HG02759 (cell line): ENCODE results near the gene TMED10.
"Not testable (repeated sequence)": the region's sequence is repeated elsewhere in the genome, so short reads cannot be mapped to it uniquely, and the experiment has no call there.

Source experiments
- ATAC-seq: cut with Tn5 transposase; IDR thresholded peaks from one replicate; pipeline ENCODE4 v1.9.1; 2021; ENCODE audit warnings: mild to moderate bottlenecking, moderate library complexity; ENCODE audit not compliant: unreplicated experiment

Gene TMED10

DNA sequence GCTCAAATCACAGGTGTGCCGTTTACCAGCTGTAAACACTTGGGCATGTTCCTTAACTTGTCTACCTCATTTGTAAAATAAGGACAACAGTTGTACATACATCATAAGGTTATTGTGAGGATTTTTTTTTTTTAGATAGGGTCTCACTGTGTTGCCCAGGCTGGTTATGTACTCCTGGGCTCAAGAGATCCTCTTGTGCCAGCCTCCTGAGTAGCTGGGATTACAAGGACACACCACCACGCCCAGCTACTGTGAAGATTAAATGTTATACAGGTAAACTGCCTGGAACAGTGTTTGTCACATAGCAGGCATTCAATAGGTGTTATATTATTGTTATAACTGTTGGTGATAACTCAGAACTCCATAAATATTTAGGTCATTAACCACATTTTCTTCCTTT lies 12.7 kb downstream of the TMED10 start:
- no peak for ATAC-seq

DNA sequence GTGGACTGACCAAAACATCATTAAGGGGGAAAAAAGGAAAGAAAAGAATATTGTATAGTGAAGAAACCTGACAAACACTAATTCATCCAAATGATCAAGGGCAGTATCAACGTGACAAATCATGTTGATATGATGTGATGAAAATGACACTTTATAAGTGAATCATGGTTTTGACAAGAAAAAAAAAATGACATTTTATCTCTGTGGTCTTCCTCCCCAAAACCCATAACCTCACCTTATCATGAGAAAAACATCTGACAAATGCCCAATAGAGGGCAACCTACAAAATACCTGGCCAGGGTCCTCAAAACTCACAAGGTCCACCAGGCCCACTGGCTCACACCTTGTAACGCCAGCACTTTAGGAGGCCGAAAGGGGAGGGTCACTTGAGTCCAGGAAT lies 13.8 kb downstream of the TMED10 start:
- ATAC-seq = no peak

DNA sequence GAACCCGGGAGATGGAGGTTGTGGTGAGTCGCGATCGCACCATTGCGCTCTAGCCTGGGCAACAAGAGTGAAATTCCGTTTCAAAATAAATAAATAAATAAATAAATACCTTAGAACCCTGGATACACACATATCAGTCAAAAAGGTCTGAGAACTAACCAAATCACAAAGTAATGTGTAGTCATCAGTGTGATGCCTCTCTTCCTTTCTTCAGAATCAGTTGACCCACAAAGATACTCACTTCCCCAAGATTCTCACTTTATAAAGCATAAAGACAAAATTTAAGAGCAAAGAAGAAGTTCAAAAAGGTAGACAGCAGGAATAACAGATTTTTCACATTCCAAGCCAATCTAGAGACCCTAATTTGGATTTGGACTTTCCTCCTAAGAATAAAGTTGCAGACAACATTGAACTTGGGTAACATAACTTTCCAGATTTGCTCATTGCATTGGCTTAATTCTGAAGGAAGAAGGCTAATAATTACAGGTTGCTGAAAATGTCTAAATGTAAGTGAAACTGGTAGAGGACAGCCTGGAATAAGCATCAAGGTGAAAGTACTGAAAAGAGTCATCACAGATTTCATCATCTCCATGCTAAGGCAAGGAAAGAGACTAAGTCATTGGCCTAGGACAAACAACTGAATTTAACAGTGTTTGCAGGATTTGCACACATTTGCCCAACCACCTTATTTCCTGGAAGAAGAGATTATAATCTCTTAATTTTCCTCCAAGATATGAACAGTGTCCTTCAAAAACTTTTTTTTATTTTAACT lies 17.4 kb downstream of the TMED10 start:
- ATAC-seq = no peak

DNA sequence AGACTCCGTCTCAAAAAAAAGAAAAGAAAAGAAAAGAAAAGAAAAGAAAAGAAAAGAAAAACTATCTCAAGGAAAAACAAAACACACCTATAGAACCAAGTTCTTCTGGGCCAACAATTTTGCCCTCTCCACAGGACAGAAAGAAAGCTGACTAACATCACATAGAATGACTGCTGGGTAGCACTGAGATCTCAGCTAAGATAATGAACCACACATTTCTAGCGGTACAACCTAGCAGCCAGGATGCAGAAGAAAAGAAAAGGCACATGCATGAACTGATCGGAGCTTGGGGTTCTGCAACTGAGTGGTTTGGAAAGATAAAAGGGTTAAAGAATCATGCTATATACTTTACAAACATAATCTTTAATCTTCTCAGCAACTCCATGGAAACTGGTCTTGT lies 19.5 kb downstream of the TMED10 start:
- ATAC-seq = no peak

DNA sequence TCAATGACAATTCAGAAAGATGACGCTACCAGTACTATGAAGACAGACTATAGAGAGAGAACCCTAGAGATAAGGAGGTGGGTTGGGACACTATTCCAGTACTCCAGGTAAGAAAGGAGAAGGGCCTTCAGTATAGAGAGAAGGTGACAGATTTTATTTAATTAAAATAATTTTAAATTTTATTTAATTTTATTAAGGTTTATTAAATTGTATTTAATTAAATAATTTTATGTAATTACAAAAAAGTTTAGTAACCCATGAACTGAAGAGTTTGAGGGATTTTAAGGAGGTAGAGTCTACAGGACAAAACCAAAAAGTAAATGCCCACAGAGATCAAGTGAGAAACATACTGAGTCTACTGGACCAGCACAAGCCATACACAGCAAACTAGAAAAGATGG lies 20.3 kb downstream of the TMED10 start:
- ATAC-seq = no peak

DNA sequence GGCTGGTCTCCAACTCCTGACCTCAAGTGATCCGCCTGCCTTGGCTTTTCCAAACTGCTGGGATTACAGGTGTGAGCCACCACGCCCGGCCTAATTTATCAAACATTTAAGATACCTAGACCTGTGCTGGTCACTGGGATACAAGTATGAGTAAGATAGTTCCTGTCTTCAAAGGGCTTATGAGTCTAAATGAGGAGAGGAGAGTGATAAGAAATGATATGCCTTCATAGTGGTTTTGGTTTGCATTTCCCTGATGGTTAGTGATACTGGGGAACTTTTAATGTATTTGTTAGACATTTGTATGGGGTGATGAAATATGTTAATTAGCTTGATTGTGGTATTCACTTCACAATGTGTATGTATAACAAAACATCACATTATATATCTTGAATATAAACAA lies 21.2 kb downstream of the TMED10 start:
- ATAC-seq = no peak

DNA sequence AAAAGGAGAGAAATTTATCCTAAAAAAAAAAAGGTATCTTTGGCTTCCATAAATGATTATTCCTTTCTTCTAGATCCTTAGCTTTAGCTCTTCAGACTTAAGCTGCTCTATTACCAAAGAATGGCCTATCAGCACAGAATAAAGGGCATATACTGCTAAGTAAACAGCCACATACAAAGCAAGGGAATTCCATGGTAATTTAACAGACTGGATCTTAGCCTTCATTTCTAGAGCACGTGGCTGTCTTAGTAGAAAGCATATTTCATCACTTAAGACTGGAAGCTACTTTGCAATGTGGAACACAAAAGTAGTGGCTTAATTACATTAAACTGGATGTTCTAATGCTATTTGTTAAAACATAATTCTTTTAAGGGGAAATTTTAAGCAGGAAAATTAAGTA lies 23.1 kb downstream of the TMED10 start:
- ATAC-seq = no peak

DNA sequence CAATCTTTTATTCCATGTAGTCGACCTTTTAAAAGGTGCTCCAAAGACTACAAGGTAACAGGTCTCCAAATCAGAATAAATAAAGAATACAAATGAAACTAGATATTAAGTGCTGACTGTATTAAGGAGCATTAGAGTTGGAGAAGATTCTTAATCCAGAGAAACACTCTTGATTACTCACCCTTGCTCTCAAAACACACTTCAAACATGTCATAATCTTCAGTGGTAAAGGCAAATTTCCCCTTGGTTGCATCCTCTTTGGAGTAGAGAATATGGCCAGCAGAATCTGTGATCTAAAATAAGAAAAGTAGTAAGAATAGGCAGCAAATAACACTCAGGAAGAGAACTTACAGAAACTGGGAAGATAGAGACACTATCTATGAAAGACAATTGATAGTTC lies 24.6 kb downstream of the TMED10 start:
- ATAC-seq = no peak

DNA sequence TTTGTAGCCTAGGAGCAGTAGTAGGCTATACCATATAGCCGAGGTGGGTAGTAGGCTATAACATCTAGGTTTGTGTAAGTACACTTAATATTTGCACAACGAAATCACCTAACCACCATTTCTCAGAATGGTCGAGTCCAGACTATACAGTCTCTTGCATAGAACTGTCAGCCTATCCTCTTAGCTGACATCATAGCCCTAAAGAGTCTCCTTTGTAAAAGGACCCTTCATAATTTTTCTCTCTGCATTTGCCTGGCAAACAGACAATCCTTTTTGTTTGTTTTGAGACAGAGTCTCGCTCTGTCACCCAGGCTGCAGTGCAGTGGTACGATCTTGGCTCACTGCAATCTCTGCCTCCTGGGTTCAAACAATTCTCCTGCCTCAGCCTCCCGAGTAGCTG lies 25.8 kb downstream of the TMED10 start:
- not testable (repeated sequence) for ATAC-seq

DNA sequence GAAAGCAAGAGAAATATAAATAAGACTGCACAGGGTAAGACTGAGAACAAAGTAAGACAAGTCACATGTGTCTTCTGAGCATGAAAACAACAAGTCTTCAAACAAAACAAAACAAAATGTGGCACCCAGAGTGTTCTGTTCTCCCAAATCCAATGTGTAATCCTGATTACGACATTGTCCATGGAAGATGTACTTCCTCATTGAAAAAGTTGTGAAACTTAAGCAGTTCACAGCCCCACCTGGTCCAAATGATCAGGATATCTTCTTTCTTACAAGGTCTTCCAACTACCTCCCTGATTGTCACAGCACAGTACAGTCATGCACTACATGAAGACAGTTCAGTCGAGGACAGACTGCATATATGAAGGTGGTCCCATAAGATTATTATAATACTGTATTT lies 26.3 kb downstream of the TMED10 start:
- no peak for ATAC-seq

DNA sequence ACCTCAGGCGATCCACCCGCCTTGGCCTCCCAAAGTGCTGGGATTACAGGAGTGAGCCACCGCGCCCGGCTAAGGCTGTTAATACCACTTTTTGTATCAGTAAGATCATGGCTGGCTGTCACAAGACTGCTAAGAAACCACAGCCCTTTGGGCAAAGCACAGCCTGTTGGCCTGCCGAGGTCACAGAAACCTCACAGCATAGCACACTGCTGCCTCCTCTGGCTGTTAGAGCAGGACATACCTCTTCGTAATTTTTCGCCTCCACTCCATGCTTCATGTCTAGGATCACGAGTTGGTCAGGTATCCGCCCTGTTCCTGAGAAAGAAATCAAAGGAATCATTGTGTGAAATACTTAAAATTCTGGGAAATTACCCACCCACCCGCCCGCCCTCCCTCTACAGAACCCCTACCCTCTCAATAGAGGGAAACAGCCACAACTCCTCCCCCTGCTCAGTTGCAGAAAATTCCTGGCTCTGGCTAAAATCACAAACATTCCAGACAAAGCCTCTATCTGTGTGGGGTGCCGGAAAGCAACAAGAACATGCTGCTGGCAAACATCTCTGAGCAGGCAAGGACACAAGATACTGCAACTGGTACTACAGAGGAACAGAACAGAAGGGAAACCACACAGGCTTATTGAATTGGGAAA lies 28.9 kb downstream of the TMED10 start:
- no peak for ATAC-seq

DNA sequence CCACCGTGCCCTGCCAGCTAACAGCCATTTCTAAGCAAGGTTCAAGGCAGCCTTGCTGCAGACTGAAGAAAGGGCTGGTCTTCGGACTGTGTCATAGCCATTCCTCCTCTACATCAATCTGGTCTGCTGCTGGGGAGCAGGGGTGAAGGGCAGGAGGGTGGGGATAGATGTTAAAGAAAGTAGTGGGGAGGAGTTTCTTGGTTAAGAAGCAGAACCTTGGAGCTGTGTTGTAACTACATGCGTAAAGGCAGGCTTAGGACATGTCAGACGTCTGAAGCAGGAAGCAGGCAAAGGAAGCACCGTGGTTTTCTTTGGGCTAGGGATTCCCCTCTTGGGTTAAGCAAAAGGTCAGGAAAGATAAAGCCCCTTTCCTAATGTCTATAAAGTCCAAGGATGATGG lies 31.5 kb downstream of the TMED10 start:
- no peak for ATAC-seq

DNA sequence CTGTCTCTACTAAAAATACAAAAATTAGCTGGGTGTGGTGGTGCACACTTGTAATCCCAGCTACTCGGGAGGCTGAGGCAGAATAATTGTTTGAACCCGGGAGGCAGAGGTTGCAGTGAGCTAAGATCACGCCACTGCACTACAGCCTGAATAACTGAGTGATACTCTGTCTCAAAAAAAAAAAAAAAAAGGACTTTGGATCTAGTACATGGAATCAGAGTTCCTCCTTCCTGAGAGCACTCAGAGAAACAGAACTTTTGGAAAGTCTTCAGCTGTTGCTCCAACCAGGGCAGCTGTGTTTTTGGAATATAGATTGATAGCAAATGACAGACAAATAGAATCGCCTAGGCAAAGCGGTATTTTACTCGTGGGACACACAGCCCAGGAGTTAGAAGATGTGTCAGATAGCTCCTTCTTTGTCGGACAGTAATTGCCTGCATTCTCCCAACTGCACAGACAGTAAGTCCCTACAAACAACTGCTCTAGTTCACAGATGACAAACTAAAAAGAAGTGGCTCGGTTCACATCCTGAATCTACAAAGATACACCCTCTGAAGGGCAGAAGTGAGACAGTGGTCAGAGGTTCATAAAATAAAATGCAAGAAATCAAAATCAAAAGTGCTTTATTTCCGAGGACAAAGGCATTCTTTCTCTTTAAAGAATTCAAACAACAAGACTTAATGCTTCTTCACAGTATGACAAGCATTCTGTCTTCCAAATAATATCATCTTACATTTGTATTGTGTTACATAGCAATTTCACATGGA lies 32.5 kb downstream of the TMED10 start:
- no peak for ATAC-seq

DNA sequence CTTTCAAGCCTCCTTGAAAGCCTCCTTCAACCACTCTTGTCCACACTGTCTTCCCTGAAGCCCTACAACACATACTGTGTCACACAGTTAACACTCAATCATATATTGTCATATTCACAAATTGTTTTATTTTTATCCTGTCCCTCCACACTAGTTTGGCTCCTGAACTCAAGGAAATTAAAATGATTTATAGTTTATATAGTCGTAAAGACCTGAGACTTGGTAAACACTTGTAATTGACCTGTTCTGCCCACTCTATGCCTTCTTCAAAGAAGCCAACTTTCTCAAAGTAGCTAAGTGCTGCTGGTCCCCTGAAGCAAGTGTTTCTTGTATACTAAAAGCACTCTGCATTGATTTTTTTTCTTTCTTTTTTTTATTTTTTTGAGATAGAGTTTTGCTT lies 33.9 kb downstream of the TMED10 start:
- no peak for ATAC-seq

DNA sequence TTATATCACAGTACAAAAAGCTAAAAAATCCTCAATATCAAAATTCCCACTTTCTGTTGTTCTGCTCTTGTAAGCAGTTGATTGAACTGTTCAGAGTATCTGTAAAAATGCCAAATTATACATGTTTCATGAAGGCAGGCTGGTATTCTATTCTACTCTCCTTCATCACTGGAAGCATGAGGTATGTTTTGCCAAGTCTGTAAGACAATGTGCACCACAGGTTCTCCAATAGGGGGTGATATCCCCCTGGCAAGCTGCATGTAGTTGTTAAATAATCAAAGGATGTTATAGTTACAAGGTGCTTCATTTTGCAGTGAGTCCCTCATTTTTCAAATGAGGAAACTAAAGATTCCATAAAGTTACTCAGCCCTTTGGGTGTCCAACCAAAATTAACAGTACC lies 34.4 kb downstream of the TMED10 start:
- no peak for ATAC-seq

DNA sequence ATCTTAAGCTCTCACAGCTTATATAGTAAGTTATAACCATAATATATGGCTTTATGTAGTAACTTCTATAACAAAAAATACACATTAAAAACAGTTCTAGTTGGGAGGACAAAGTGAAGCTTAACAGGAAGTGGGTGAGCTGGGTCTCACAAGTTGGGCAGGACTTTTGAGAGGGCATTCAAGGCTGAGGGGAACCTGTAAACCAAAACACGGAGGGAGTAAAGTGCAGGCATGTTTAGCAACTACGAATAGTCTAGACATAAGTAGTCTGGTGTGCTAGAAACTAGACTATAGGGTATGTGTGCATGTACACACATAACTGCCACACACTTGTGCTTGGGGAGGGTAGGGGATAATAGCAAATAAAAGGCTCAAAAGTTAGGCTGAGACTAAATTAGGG lies 35.4 kb downstream of the TMED10 start:
- no peak for ATAC-seq

DNA sequence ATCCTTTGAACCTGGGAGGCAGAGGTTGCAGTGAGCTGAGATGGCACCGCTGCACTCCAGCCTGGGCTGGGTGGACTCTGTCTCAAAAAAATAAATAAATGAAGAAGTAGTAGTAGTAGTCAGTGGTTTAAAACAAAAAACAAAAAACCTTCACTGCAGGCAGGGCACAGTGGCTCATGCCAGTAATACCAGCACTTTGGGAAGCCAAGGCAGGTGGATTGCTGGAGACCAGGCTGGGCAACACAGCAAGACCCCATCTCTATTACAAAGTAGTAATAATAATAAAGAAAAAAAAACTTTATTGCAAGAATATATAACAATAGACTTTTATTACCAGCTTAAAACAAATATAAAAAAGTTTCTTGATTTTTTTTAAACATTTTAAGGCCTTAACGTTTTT lies 35.8 kb downstream of the TMED10 start:
- no peak for ATAC-seq

DNA sequence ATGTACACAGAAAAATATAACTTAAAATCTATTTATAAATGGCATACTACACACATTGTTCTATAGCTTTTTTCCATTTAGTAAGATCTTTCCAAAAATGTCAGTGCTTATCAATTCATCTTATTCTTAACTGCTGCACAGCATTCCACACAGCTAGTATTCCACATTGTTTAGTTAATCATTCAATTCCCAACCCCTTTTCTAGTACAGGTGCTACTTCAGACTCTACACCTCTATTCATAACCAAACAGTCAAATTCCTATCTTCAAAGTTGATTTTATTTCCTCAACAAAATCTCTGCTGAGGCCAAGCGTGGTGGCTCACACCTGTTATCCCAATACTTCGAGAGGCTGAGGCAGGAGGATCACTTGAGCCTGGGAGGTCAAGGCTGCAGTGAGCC lies 37.2 kb downstream of the TMED10 start:
- no peak for ATAC-seq

DNA sequence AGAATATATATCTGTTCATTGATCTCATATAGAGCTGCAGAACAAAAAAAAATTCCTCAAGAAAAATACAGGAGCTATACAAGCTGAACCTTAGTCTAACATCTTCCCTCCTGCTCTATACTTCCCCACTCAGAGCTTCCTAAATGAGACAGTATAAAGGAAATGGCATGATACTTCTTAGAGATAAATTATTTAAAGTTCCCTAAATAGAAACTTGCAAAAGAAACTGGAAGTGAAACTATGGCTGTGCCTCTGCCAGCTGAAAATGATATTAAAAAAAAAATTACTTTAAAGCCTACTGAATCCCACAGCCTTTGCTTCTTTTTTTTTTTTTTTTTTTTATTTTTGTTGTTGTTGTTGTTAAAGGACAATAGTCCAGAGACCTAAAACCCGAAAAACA lies 37.9 kb downstream of the TMED10 start:
- no peak for ATAC-seq

DNA sequence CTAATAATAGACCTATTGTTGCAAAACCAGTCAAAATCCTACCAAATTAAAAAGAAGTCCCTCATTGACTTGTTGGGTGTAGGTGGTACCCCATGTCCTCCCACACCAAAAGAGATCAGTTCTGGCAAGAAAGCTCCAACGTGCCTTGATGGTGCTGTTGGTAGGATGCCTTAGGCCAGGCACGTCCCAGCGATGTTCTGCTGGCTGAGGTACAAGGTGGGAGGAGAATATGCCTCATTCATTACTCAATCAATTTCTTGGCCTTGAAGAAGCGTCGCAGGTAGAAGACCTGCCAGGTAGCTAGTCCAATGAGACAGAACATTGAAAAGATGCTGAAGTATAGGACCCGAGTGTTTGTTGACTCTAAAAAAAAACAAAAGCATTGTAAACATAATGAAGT lies 41.8 kb downstream of the TMED10 start:
- ATAC-seq = no peak

DNA sequence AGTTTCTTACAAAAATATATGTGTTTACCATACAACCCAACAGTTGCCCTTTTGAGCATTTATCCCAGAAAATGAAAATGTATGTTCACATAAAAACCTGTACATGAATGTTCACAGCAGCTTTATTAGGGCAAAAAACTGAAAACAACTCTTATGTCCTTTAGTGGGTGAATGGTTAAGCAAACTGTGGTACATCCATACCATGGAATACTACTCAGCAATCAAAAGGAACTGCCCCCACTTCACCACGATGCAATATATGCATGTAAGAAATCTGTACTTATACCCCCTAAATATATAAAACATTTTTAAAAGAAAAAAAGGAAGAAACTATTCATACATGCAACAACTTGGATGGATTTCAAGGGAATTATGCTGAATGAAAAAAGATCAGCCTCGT lies 42.8 kb downstream of the TMED10 start:
- ATAC-seq = no peak
